B cell (primary cell): ENCODE data around the gene LANCL1. TPM values are rescaled to one million over a fixed set of nuclear protein-coding genes. Genes with fewer than 3 reads are reported as not detected.

Experiments
- ATAC-seq: fragments of 200-7000 bp; cut with Tn5 transposase; one replicate; pipeline ENCODE4 v1.10.0; 2021; ENCODE audit warnings: low read depth, mild to moderate bottlenecking, moderate number of reproducible peaks, moderate library complexity
- CTCF ChIA-PET: fragments of 350-600 bp; sonication (Branson Sonifier 250); formaldehyde crosslinking; loops from one replicate; lab custom pipeline; 2021; ENCODE audit warnings: antibody characterized with exemption, inconsistent platforms; lab: Charles Lee
- POLR2A ChIA-PET: fragments of 350-600 bp; sonication (Branson Sonifier 250); formaldehyde crosslinking; loops from one replicate; lab custom pipeline; 2021; ENCODE audit warnings: antibody characterized with exemption; lab: Charles Lee
- DNase-seq: peaks from one replicate; pipeline ENCODE4 v3.0.0; 2013
- H2AFZ ChIP-seq: 2 replicates; pipeline ENCODE4 v1.6.1; 2012; ENCODE audit warnings: mild to moderate bottlenecking, low read depth, low read length; ENCODE audit not compliant: insufficient read depth, poor library complexity, severe bottlenecking
- H3K27ac ChIP-seq, 2 donors: 1 replicate in 1 of 2; 2 replicates in 1 of 2; pipeline ENCODE4 v1.5.1; 2012 to 2013; ENCODE audit warnings: low read length in 2 of 2, mild to moderate bottlenecking in 2 of 2, moderate library complexity in 1 of 2
- H3K27me3 ChIP-seq, 4 experiments: fragments of 200-600 bp in 1 of 4; sonication (generic) in 1 of 4; replicated peaks in 1 of 4; 1 replicate in 2 of 4; 2 replicates in 2 of 4; pipeline versions ENCODE4 v1.6.1 to v1.7.0; 2013 to 2016; ENCODE audit warnings: low read length in 3 of 4, mild to moderate bottlenecking in 2 of 4, mixed read lengths in 1 of 4, moderate library complexity in 1 of 4; ENCODE audit not compliant: insufficient read depth in 4 of 4, control insufficient read depth in 3 of 4; ENCODE audit errors: control extremely low read depth in 1 of 4
- H3K36me3 ChIP-seq, 2 experiments: replicated peaks in 1 of 2; 1 replicate in 1 of 2; 2 replicates in 1 of 2; pipeline versions ENCODE4 v1.6.1 to v1.7.1; 2013; ENCODE audit warnings: low read length in 1 of 2; ENCODE audit not compliant: insufficient read depth in 2 of 2, control insufficient read depth in 1 of 2; ENCODE audit errors: control extremely low read depth in 1 of 2, extremely low read depth in 1 of 2
- H3K4me1 ChIP-seq, 2 donors: fragments of 200-600 bp in 1 of 2; sonication (generic) in 1 of 2; 1 replicate in 1 of 2; 2 replicates in 1 of 2; pipeline versions ENCODE4 v1.5.1 to v1.6.1; 2013 to 2017; ENCODE audit warnings: low read length in 2 of 2; ENCODE audit not compliant: control insufficient read depth in 2 of 2, insufficient read depth in 2 of 2
- H3K4me2 ChIP-seq: replicated peaks from 2 replicates; pipeline ENCODE3; 2012; ENCODE audit warnings: mild to moderate bottlenecking, low read depth, low read length; ENCODE audit not compliant: poor library complexity, severe bottlenecking
- H3K4me3 ChIP-seq, 5 experiments: fragments of 200-600 bp in 1 of 5; sonication (generic) in 1 of 5; 1 replicate in 3 of 5; 2 replicates in 2 of 5; pipeline versions ENCODE4 v1.5.1 to v1.7.0; 2011 to 2016; ENCODE audit warnings: low read length in 4 of 5, mild to moderate bottlenecking in 4 of 5, low read depth in 2 of 5, control low read depth in 1 of 5, moderate library complexity in 1 of 5; ENCODE audit not compliant: insufficient read depth in 1 of 5; ENCODE audit errors: control extremely low read depth in 1 of 5, extremely low read depth in 1 of 5
- H3K79me2 ChIP-seq: fragments of 200-600 bp; sonication (generic); one replicate; pipeline ENCODE4 v1.6.0; 2016; ENCODE audit warnings: low read length; ENCODE audit not compliant: control insufficient read depth, insufficient read depth
- H3K9ac ChIP-seq: fragments of 200-600 bp; sonication (generic); 2 replicates; pipeline ENCODE4 v1.6.1; 2017; ENCODE audit warnings: mild to moderate bottlenecking, low read length, moderate library complexity
- H3K9me3 ChIP-seq, 3 donors: one replicate each; pipeline versions ENCODE4 v1.6.1 to v1.7.1; 2013; ENCODE audit warnings: low read length in 2 of 3; ENCODE audit not compliant: control insufficient read depth in 2 of 3, insufficient read depth in 1 of 3; ENCODE audit errors: control extremely low read depth in 1 of 3
- H4K20me1 ChIP-seq: 2 replicates; pipeline ENCODE4 v1.6.0; 2012; ENCODE audit warnings: mild to moderate bottlenecking, low read length; ENCODE audit not compliant: insufficient read depth, control insufficient read depth, poor library complexity, severe bottlenecking
- H3K27ac Mint-ChIP-seq: one replicate; pipeline ENCODE4 v1.8.0; 2021; ENCODE audit warnings: mixed read lengths
- H3K27me3 Mint-ChIP-seq: one replicate; pipeline ENCODE4 v1.8.0; 2021; ENCODE audit warnings: mixed read lengths
- H3K4me1 Mint-ChIP-seq: one replicate; pipeline ENCODE4 v1.8.0; 2021; ENCODE audit warnings: mixed read lengths
- H3K4me3 Mint-ChIP-seq: one replicate; pipeline ENCODE4 v1.8.0; 2021; ENCODE audit warnings: mixed read lengths
- H3K9me3 Mint-ChIP-seq: one replicate; pipeline ENCODE4 v1.8.0; 2022; ENCODE audit warnings: mixed read lengths; ENCODE audit not compliant: insufficient read depth
- CTCF ChIP-seq: fragments of 200-600 bp; IDR thresholded peaks from one replicate; pipeline ENCODE4 v1.8.0; 2022; ENCODE audit warnings: antibody characterized with exemption, mild to moderate bottlenecking
- EZH2 ChIP-seq: IDR thresholded peaks from 2 replicates; pipeline ENCODE4 v1.6.1; 2012; ENCODE audit warnings: borderline replicate concordance, low read depth, mild to moderate bottlenecking, moderate library complexity, low read length; ENCODE audit not compliant: insufficient read depth, poor library complexity, severe bottlenecking
- WGBS: methylation state at CpG from one replicate; pipeline ENCODE4 v1.1.5; 2013; ENCODE audit warnings: missing lambda C conversion rate; ENCODE audit not compliant: insufficient coverage; 5-methylcytosine and 5-hydroxymethylcytosine counted together
- intact Hi-C: fragments of 100-400 bp; cut with micrococcal nuclease; formaldehyde crosslinking; loops from one replicate; pipeline ENCODE4 v1.10.0; 2022
- polyA plus RNA-seq: library from polyadenylated mRNA; depleted of rRNA; stranded (reverse); fragments of >200 nt; gene quantifications from 2 replicates; pipeline ENCODE4 v1.2.3, GENCODE V29; 2012
- total RNA-seq, 2 donors: library from RNA; stranded (reverse); fragments of 120-200 nt in 1 of 2; gene quantifications; 1 replicate in 1 of 2; 2 replicates in 1 of 2; pipeline versions ENCODE4 v1.2.3 to v1.2.4, GENCODE V29; 2013 to 2022

The LANCL1 gene
- total and polyA plus RNA-seq, 2 donors (not counting 1 experiment from before 2014, with no cell fraction given): 14.8 to 30.0 TPM

GRCh38 chr2:210458395-210458794 lies 18.2 kb downstream of the LANCL1 start:
- ATAC-seq (no peak), DNase-seq (no peak)
- Histone ChIP-seq H3K9me3 (no peaks in the 10 kb centered on the region), H3K4me2 (peak overlapping the region; percentile 31), H3K79me2 (no peaks in the 10 kb centered on the region), H3K36me3 (peaks cover 0 to 25% of the 10 kb centered on the region in 2 experiments), H2AFZ (no peak overlapping the region), H3K27ac (no peak overlapping the region), H4K20me1 (no peaks in the 10 kb centered on the region), H3K4me1 (peaks cover 41 to 50% of the 10 kb centered on the region in 2 donors), H3K4me3 (no peak overlapping the region), H3K27me3 (no peaks in the 10 kb centered on the region), H3K9ac (no peak overlapping the region)
- CTCF ChIA-PET: no interaction called here
- H3K4me3 Mint-ChIP-seq: peak overlapping the region; percentile 24
- POLR2A ChIA-PET: interaction anchor here (0.6 kb wide), 1 partner anchor 21 kb away, joined by 5 read pairs; no protein-coding TSS in a partner anchor
- intact Hi-C loops: no loop called here
- H3K27ac Mint-ChIP-seq: peak overlapping the region; percentile 8
- TF ChIP-seq EZH2: no peak
- no peak for TF ChIP-seq CTCF
- peaks cover 55% of the 10 kb centered on the region for H3K4me1 Mint-ChIP-seq
- no peaks in the 10 kb centered on the region for H3K27me3 Mint-ChIP-seq
- WGBS: 100% methylated on average over 2 of the region's 4 CpGs
- H3K9me3 Mint-ChIP-seq: no peaks in the 10 kb centered on the region

GRCh38 chr2:210456571-210456970 lies 20.0 kb downstream of the LANCL1 start:
- CTCF ChIA-PET: interaction anchor here (1.3 kb wide), 1 partner anchor 12 kb away, joined by 3 read pairs; no protein-coding TSS in a partner anchor
- TF ChIP-seq CTCF (no peak), EZH2 (no peak)

More at GRCh38 chr2:210456571-210456970, 20.0 kb downstream of the LANCL1 start:
- ATAC-seq (no peak), DNase-seq (no peak)
- no peaks in the 10 kb centered on the region for H3K27me3 Mint-ChIP-seq
- intact Hi-C loops: no loop called here
- Histone ChIP-seq H3K36me3 (peaks cover 0 to 33% of the 10 kb centered on the region in 2 experiments), H3K4me3 (no peak overlapping the region), H3K4me2 (no peak overlapping the region), H3K9ac (no peak overlapping the region), H3K79me2 (peaks cover 3% of the 10 kb centered on the region), H3K27me3 (no peaks in the 10 kb centered on the region), H3K9me3 (no peaks in the 10 kb centered on the region), H4K20me1 (no peaks in the 10 kb centered on the region), H3K27ac (no peak overlapping the region), H3K4me1 (peaks cover 32 to 36% of the 10 kb centered on the region in 2 donors), H2AFZ (no peak overlapping the region)
- POLR2A ChIA-PET: no interaction called here
- H3K4me3 Mint-ChIP-seq: no peak overlapping the region
- no peak overlapping the region for H3K27ac Mint-ChIP-seq
- no CpG with 5 or more reads among the region's 1 CpG for WGBS
- H3K4me1 Mint-ChIP-seq: peaks cover 41% of the 10 kb centered on the region
- H3K9me3 Mint-ChIP-seq: no peaks in the 10 kb centered on the region
